HG03025 (cell line): Measurements from ENCODE around the gene C1QTNF1.

Source experiments
- ATAC-seq: cut with Tn5 transposase; IDR thresholded peaks from one replicate; pipeline ENCODE4 v1.9.1; 2021; ENCODE audit warnings: mild to moderate bottlenecking, moderate library complexity; ENCODE audit not compliant: unreplicated experiment, low FRiP score

Gene C1QTNF1

GRCh38 chr17:78992542-78993212 is 31.3 kb upstream of the C1QTNF1 start:
- ATAC-seq, result no peak

GRCh38 chr17:78993241-78993956 is 30.6 kb upstream of the C1QTNF1 start:
- no peak for ATAC-seq

GRCh38 chr17:78993981-78994671 is 29.8 kb upstream of the C1QTNF1 start:
- no peak for ATAC-seq

- ATAC-seq, result no peak
Measured at GRCh38 chr17:78995022-78995760, 28.8 kb upstream of the C1QTNF1 start.

GRCh38 chr17:78995761-78996451 is 28.1 kb upstream of the C1QTNF1 start:
- ATAC-seq, result no peak

GRCh38 chr17:78996781-78997201 is 27.2 kb upstream of the C1QTNF1 start:
- no peak for ATAC-seq

GRCh38 chr17:78997231-78997741 is 26.7 kb upstream of the C1QTNF1 start:
- ATAC-seq, result no peak

GRCh38 chr17:78997881-78998280 is 26.1 kb upstream of the C1QTNF1 start:
- no peak for ATAC-seq

- ATAC-seq, result no peak
Measured at GRCh38 chr17:78998311-78999055, 25.5 kb upstream of the C1QTNF1 start.

GRCh38 chr17:78999056-78999768 is 24.8 kb upstream of the C1QTNF1 start:
- no peak for ATAC-seq

- no peak for ATAC-seq
Measured at GRCh38 chr17:78999947-79000395, 24.0 kb upstream of the C1QTNF1 start.

- ATAC-seq, result no peak
Measured at GRCh38 chr17:79000396-79001189, 23.4 kb upstream of the C1QTNF1 start.

- ATAC-seq, result no peak
Measured at GRCh38 chr17:79001190-79002020, 22.6 kb upstream of the C1QTNF1 start.

- ATAC-seq, result no peak
Measured at GRCh38 chr17:79002291-79002690, 21.7 kb upstream of the C1QTNF1 start.

GRCh38 chr17:79002796-79003593 is 21.0 kb upstream of the C1QTNF1 start:
- ATAC-seq, result no peak
